HFFc6 (cell line): Measurements from ENCODE around the gene TNFRSF19. TPM values are rescaled to one million over a fixed set of nuclear protein-coding genes. Genes with fewer than 3 reads are reported as not detected.
"Not testable (repeated sequence)": the region's sequence is repeated elsewhere in the genome, so short reads cannot be mapped to it uniquely, and the experiment has no call there.

Experiments
- DNase-seq: peaks from one replicate; pipeline ENCODE4 v3.0.0-alpha.2; 2018
- H3K27ac Mint-ChIP-seq: 2 replicates; pipeline ENCODE4 v1.8.0; 2020; ENCODE audit warnings: mild to moderate bottlenecking, mixed read lengths
- H3K27me3 Mint-ChIP-seq: 2 replicates; pipeline ENCODE4 v1.8.0; 2021; ENCODE audit warnings: mild to moderate bottlenecking, moderate library complexity, mixed read lengths; ENCODE audit not compliant: insufficient read depth
- H3K36me3 Mint-ChIP-seq: 2 replicates; pipeline ENCODE4 v1.8.0; 2021; ENCODE audit warnings: low read depth, mixed read lengths
- H3K4me1 Mint-ChIP-seq: 2 replicates; pipeline ENCODE4 v1.8.0; 2020; ENCODE audit warnings: low read depth, mixed read lengths
- H3K4me3 Mint-ChIP-seq: 2 replicates; pipeline ENCODE4 v1.8.0; 2020; ENCODE audit warnings: mild to moderate bottlenecking, moderate library complexity, mixed read lengths
- H3K9me3 Mint-ChIP-seq: 2 replicates; pipeline ENCODE4 v1.8.0; 2020; ENCODE audit warnings: mild to moderate bottlenecking, mixed read lengths
- CTCF ChIP-seq: fragments of 200-600 bp; sonication (generic); IDR thresholded peaks from 2 replicates; pipeline ENCODE4 v1.5.0; 2021; ENCODE audit warnings: antibody characterized with exemption, mild to moderate bottlenecking
- total RNA-seq, 6 experiments: library from RNA; stranded (reverse); fragmentation: NEBNext Ultra II Directional; extraction: Animal tissue kit (Norgen Biotek cat#: 25700); gene quantifications; 2 replicates in 1 of 6; 3 replicates in 5 of 6; pipeline ENCODE4 v1.2.3, GENCODE V29; 2021

TNFRSF19 gene
- total RNA-seq, 6 experiments from 2014 or later, result 5.9 to 10.1 (median 8.7) TPM

GRCh38 chr13:23584275-23584674 is 14.1 kb downstream of the TNFRSF19 start:
- Mint-ChIP-seq H3K4me3 (no peak overlapping the region), H3K36me3 (no peaks in the 10 kb centered on the region), H3K4me1 (peaks cover 17% of the 10 kb centered on the region), H3K9me3 (no peaks in the 10 kb centered on the region), H3K27ac (no peak overlapping the region), H3K27me3 (no peaks in the 10 kb centered on the region; the same call in 1 of the 2 replicates)
- no peak for TF ChIP-seq CTCF
- DNase-seq, result no peak

DNA sequence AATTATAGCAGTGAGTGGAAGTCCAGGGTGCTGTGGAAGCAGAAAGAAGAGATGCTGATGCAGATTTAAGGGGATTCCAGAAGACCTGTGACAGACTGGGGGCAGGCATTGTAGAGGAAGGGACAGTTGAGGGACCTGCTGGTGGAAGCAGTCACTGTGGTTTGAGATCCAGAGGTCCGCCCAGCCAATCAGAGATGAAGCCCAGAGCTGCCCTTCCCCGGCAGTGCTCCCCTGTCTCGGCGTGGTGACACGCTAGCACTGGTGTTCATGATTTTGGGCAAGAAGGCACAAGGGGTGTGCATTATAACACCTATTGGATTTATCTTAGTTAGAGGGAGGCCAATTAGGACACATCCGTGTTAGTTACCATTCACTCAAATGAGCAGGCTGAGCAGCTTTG is 16.1 kb downstream of the TNFRSF19 start:
- H3K4me1 Mint-ChIP-seq, result 0 out of 2 replicates have a peak, but pooled peaks cover 6% of the 10 kb centered on the region
- H3K27me3 Mint-ChIP-seq, result no peaks in the 10 kb centered on the region; the same call in 1 of the 2 replicates

DNA sequence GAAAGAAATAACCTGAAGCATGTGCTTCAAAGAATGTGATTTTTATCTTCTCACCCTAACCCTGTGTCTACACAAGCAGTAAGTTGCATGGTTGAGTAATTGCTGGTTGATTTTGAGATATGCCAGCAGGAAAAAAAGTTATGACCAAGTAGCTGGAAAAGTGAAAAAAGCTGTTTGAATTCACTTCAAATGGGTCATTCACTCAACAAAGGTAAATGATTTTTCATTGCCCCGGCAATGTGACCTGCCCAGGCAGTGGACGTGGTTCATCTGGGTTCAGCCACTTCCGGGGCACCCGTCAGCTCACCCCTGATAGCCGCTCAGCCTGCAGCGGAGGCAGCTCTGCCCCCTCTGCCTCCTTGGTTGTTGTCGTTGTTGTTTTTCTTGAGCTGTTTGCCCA is 18.5 kb downstream of the TNFRSF19 start:
- H3K9me3 Mint-ChIP-seq, result no peaks in the 10 kb centered on the region
- peaks cover 13% of the 10 kb centered on the region for H3K4me1 Mint-ChIP-seq
- DNase-seq, result no peak
- H3K27me3 Mint-ChIP-seq, result no peaks in the 10 kb centered on the region
- no peak for TF ChIP-seq CTCF
- H3K4me3 Mint-ChIP-seq, result no peak overlapping the region
- no peak overlapping the region for H3K27ac Mint-ChIP-seq
- H3K36me3 Mint-ChIP-seq, result no peaks in the 10 kb centered on the region

More for the DNA sequence above, 16.1 kb downstream of the TNFRSF19 start:
- TF ChIP-seq CTCF, result no peak
- H3K9me3 Mint-ChIP-seq, result no peaks in the 10 kb centered on the region
- DNase-seq, result no peak
- H3K36me3 Mint-ChIP-seq, result no peaks in the 10 kb centered on the region
- H3K4me3 Mint-ChIP-seq, result no peak overlapping the region
- H3K27ac Mint-ChIP-seq, result no peak overlapping the region

DNA sequence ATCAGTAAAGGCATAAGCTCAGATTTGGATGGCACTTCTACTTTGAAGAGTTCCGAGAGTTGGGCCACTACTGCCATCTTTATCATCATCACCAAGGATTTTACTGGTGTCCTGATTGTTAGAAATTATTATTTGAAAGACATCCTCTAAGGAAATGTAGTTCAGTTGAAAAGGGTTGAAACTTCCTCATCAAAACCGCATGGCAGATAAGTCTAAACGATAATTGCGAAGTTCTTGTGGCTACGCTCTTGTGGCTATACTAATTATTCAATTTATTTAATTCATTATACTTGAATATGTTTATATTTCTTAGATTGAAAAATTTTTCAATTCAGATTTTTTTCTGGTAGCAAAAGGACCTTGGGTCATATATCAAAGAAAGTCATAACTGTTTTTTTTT is 22.4 kb downstream of the TNFRSF19 start:
- Mint-ChIP-seq H3K27me3 (no peaks in the 10 kb centered on the region), H3K36me3 (peaks cover 8% of the 10 kb centered on the region; the same call in 1 of the 2 replicates), H3K4me1 (peaks cover 8% of the 10 kb centered on the region), H3K4me3 (no peak overlapping the region), H3K9me3 (no peaks in the 10 kb centered on the region), H3K27ac (no peak overlapping the region)
- no peak for DNase-seq
- no peak for TF ChIP-seq CTCF

- no peaks in the 10 kb centered on the region for H3K27me3 Mint-ChIP-seq
- peaks cover 8% of the 10 kb centered on the region; the same call in 1 of the 2 replicates for H3K36me3 Mint-ChIP-seq
- no peak for TF ChIP-seq CTCF
- DNase-seq, result no peak
- H3K27ac Mint-ChIP-seq, result no peak overlapping the region
- peaks cover 13% of the 10 kb centered on the region for H3K4me1 Mint-ChIP-seq
- no peak overlapping the region for H3K4me3 Mint-ChIP-seq
- H3K9me3 Mint-ChIP-seq, result no peaks in the 10 kb centered on the region
Measured at GRCh38 chr13:23593148-23593547, 22.9 kb downstream of the TNFRSF19 start.

GRCh38 chr13:23594290-23594689 is 24.1 kb downstream of the TNFRSF19 start:
- not testable (repeated sequence) for DNase-seq, H3K4me3 Mint-ChIP-seq, H3K9me3 Mint-ChIP-seq, H3K27ac Mint-ChIP-seq, H3K27me3 Mint-ChIP-seq
- H3K4me1 Mint-ChIP-seq, result peaks cover 24% of the 10 kb centered on the region
- H3K36me3 Mint-ChIP-seq, result peaks cover 11% of the 10 kb centered on the region
